ENCODE data around the gene TTC9C.
"Not testable (repeated sequence)": the region's sequence is repeated elsewhere in the genome, so short reads cannot be mapped to it uniquely, and the experiment has no call there.

Gene TTC9C

GRCh38 chr11:62752994-62753735, 24.9 kb downstream of the TTC9C start:
- DNase-seq: no peak

- DNase-seq: peak; percentile 99
Measured at GRCh38 chr11:62753736-62754603, 25.7 kb downstream of the TTC9C start, which contains the start of gene ZBTB3. TSS of gene ZBTB3 (minus strand) at chr11:62754160. CDS start at chr11:62753664, 496 bp downstream.

DNA sequence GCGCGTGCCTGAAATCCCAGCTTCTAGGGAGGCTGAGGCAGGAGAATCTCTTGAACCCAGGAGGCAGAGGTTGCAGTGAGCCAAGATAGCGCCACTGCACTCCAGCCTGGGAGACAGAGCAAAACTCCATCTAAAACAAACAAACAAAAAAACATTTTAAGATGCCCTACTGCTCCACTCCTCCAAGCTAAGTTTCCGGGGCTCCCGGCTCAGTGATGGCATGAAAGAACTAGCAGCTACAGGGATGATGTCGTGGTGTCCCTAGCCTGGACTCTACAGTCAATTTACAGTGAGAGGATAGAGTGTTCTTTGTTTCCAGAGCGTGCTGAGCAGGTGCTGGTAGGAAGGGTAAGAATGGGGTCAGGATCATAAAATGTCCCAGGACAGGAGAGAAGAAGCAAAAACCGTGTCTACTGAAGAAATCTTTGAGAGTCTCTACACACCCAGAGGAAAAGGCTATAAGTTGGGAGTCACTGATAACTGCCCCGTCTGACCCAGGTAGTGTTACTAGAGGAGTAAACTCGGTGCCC, 26.9 kb downstream of the TTC9C start:
- DNase-seq: no peak

GRCh38 chr11:62757846-62758788, 29.8 kb downstream of the TTC9C start:
- no peak for DNase-seq

DNA sequence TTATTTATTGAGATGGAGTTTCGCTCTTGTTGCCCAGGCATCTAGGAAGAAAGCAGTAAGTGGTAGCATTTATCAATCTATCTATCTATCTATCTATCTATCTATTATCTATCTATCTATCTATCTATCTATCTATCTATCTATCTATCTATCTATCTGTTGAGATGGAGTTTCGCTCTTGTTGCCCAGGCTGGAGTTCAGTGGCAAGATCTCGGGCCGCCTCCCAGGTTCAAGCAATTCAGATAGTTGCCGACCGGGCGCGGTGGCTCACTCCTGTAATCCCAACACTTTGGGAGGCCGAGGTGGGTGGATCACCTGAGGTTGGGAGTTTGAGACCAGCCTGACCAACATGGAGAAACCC, 32.6 kb downstream of the TTC9C start:
- DNase-seq: not testable (repeated sequence)

- DNase-seq: no peak
Measured at GRCh38 chr11:62770778-62771143, 42.5 kb downstream of the TTC9C start.

GRCh38 chr11:62771144-62772021, 43.1 kb downstream of the TTC9C start, which contains the start of gene TAF6L:
TSS of gene TAF6L (plus strand) at chr11:62771396. CDS start at chr11:62775784, 4,388 bp downstream.
- DNase-seq: peak; percentile 98

DNA sequence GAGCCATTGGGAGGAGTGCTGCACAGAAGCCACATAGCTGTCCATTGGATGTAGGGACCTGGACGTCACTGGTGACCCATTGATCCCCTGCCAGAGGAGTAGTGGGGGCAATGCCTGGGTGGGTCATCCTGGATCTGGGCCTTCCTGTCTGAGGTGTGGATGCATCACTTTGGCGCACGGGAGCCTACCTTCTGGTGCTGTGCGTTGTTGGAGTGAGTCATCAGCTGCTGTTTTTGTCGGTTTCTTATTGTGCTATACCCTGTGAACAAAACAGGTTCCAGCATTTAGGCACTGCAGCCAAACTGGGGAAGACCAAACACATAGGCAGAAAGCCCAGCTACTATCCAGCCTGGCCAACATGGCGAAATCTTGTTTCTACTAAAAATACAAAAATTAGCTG, 46.1 kb downstream of the TTC9C start:
- DNase-seq: no peak

- DNase-seq: no peak
Measured at GRCh38 chr11:62775646-62776045, 47.4 kb downstream of the TTC9C start.

DNA sequence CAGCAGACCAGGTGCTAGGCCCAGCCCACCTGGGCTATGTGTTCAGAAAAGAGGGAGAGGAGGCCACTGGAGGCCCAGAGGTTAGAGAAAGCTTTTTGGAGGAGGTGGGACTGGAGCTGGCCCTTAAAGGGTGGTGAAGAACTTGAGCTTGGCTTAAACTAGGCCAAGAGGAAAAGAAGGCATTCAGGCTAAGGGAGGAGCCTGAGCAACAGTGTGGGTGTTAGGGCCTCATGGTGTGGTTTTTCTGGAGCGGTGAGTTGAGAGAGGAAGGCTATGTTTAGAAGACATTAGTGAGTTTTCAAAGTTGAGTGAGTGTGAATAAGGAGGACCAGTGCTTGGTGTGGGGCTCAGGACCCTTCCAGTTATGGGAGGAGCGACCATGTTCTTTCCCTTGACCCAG, 49.1 kb downstream of the TTC9C start:
- no peak for DNase-seq

GRCh38 chr11:62778441-62778840, 50.2 kb downstream of the TTC9C start:
- DNase-seq: no peak

GRCh38 chr11:62782753-62783152, 54.5 kb downstream of the TTC9C start:
- DNase-seq: no peak

DNA sequence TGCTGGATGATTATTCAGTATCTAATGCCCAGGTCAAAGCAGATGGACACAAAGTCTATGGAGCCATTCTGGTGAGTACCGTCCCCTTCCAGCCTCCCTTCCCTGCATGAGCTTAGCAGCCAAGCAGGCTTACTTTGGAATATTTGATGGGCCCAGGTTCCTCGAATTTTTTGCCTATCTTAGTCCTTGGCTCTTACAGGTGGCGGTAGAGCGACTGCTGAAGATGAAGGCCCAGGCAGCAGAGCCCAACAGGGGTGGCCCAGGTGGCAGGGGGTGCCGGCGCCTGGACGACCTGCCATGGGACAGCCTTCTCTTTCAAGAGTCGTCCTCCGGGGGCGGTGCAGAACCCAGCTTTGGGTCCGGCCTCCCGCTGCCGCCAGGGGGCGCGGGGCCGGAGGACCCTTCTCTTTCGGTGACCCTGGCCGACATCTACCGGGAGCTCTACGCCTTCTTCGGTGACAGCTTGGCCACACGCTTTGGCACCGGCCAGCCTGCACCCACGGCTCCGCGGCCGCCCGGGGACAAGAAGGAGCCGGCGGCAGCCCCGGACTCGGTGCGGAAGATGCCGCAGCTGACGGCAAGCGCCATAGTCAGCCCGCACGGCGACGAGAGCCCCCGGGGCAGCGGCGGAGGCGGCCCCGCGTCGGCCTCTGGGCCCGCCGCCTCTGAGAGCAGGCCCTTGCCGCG, 58.2 kb downstream of the TTC9C start:
- DNase-seq: peak; percentile 82

DNA sequence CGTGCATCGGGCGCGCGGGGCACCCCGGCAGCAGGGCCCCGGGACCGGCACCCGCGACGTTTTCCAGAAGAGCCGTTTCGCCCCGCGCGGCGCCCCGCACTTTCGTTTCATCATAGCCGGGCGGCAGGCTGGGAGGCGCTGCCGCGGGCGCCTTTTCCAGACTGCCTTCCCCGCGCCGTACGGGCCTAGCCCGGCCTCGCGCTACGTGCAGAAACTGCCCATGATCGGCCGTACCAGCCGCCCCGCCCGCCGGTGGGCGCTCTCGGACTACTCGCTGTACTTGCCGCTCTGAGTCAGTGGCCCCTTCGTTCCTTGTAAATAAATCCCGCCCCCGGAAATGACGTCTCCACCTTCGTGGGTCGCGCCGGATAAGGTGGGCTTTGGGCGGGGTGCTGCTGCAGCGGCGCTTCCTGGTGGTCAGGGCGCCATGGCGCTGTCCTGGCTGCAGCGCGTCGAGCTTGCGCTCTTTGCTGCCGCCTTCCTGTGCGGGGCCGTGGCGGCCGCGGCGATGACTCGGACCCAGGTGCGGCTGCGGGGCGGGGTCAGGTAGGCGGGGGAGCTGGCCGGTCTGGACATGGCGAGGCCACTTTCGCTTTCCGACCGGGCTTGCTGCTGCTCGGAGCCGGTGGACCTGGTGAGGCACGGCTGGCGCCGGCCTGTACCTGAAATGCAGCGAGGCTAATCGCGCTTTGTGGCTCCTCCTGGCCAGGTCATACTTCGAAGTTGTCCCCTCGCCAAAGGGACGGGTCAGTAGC, 58.9 kb downstream of the TTC9C start, which contains the start of gene TMEM179B:
TSS of gene TMEM179B (plus strand) at position 398 of the 755 bp plus-strand sequence. CDS start at position 428, 30 bp downstream.
- peak; percentile 99 for DNase-seq

Measured in NCI-H1092 (cell line).